ENCODE measurements around the gene RAB34. TPM values are rescaled to one million over a fixed set of nuclear protein-coding genes. Genes with fewer than 3 reads are reported as not detected.

The RAB34 gene
- total and polyA plus RNA-seq, 9 of the 15 experiments (the other 6 are each of a cell fraction or from before 2014, with no cell fraction given) = 0.07 to 3.8 (median 0.46) TPM; not detected in 1

DNA sequence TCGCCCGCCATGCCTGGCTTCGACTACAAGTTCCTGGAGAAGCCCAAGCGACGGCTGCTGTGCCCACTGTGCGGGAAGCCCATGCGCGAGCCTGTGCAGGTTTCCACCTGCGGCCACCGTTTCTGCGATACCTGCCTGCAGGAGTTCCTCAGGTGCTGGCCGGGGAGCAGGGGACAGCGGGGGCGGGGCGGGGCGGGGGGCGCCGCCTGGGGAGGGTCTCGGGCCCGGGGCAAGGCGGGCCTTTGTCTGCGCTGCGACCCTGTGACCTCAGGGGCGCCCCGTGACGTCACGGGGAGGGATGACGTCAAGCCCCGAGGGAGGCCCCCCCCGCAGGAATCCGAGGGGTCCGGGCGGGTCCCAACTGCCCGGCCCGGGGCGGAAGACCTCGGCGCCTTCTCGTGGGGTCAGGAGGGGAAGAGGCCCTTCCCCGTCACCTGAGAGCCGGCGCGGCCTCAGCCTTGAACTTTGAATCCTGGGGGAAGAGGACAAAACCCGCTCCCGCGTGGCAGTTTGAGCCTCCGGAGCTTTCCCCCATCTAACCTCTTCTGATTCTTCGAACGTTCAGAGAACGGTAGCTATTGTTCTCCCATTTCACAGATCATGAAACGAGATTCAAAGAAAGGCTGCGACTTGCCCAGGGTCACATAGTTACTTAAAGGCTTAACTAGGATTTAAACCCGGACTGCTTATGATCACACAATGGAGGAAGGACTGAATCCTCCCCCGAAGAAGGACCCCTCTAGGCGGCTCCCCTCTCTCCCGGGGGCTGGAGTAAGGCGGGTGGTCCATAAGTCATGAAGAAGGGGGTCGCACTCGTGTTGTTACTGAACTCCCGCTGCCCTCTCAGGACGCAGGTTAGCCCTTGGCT, 26.7 kb upstream of the RAB34 start (continued):
- TF ChIP-seq, protein P1, sequence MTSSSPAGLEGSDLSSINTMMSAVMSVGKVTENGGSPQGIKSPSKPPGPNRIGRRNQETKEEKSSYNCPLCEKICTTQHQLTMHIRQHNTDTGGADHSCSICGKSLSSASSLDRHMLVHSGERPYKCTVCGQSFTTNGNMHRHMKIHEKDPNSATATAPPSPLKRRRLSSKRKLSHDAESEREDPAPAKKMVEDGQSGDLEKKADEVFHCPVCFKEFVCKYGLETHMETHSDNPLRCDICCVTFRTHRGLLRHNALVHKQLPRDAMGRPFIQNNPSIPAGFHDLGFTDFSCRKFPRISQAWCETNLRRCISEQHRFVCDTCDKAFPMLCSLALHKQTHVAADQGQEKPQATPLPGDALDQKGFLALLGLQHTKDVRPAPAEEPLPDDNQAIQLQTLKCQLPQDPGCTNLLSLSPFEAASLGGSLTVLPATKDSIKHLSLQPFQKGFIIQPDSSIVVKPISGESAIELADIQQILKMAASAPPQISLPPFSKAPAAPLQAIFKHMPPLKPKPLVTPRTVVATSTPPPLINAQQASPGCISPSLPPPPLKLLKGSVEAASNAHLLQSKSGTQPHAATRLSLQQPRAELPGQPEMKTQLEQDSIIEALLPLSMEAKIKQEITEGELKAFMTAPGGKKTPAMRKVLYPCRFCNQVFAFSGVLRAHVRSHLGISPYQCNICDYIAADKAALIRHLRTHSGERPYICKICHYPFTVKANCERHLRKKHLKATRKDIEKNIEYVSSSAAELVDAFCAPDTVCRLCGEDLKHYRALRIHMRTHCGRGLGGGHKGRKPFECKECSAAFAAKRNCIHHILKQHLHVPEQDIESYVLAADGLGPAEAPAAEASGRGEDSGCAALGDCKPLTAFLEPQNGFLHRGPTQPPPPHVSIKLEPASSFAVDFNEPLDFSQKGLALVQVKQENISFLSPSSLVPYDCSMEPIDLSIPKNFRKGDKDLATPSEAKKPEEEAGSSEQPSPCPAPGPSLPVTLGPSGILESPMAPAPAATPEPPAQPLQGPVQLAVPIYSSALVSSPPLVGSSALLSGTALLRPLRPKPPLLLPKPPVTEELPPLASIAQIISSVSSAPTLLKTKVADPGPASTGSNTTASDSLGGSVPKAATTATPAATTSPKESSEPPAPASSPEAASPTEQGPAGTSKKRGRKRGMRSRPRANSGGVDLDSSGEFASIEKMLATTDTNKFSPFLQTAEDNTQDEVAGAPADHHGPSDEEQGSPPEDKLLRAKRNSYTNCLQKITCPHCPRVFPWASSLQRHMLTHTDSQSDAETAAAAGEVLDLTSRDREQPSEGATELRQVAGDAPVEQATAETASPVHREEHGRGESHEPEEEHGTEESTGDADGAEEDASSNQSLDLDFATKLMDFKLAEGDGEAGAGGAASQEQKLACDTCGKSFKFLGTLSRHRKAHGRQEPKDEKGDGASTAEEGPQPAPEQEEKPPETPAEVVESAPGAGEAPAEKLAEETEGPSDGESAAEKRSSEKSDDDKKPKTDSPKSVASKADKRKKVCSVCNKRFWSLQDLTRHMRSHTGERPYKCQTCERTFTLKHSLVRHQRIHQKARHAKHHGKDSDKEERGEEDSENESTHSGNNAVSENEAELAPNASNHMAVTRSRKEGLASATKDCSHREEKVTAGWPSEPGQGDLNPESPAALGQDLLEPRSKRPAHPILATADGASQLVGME (CRISPR knock-in tag; IDR thresholded peaks at IDR 0.05) = no peak
- TF ChIP-seq, protein P2, sequence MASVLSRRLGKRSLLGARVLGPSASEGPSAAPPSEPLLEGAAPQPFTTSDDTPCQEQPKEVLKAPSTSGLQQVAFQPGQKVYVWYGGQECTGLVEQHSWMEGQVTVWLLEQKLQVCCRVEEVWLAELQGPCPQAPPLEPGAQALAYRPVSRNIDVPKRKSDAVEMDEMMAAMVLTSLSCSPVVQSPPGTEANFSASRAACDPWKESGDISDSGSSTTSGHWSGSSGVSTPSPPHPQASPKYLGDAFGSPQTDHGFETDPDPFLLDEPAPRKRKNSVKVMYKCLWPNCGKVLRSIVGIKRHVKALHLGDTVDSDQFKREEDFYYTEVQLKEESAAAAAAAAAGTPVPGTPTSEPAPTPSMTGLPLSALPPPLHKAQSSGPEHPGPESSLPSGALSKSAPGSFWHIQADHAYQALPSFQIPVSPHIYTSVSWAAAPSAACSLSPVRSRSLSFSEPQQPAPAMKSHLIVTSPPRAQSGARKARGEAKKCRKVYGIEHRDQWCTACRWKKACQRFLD (CRISPR knock-in tag; IDR thresholded peaks at IDR 0.05) = no peak; the same call in 1 of the 2 replicates
- TF ChIP-seq E2F1 (CRISPR knock-in tag; IDR thresholded peaks at IDR 0.05) = no peak
- TF ChIP-seq, protein P3, sequence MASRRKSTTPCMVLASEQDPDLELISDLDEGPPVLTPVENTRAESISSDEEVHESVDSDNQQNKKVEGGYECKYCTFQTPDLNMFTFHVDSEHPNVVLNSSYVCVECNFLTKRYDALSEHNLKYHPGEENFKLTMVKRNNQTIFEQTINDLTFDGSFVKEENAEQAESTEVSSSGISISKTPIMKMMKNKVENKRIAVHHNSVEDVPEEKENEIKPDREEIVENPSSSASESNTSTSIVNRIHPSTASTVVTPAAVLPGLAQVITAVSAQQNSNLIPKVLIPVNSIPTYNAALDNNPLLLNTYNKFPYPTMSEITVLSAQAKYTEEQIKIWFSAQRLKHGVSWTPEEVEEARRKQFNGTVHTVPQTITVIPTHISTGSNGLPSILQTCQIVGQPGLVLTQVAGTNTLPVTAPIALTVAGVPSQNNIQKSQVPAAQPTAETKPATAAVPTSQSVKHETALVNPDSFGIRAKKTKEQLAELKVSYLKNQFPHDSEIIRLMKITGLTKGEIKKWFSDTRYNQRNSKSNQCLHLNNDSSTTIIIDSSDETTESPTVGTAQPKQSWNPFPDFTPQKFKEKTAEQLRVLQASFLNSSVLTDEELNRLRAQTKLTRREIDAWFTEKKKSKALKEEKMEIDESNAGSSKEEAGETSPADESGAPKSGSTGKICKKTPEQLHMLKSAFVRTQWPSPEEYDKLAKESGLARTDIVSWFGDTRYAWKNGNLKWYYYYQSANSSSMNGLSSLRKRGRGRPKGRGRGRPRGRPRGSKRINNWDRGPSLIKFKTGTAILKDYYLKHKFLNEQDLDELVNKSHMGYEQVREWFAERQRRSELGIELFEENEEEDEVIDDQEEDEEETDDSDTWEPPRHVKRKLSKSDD (conservative IDR thresholded peaks at IDR 0.05; ENCODE audit: low read length) = no peak
- TF ChIP-seq, protein P4, sequence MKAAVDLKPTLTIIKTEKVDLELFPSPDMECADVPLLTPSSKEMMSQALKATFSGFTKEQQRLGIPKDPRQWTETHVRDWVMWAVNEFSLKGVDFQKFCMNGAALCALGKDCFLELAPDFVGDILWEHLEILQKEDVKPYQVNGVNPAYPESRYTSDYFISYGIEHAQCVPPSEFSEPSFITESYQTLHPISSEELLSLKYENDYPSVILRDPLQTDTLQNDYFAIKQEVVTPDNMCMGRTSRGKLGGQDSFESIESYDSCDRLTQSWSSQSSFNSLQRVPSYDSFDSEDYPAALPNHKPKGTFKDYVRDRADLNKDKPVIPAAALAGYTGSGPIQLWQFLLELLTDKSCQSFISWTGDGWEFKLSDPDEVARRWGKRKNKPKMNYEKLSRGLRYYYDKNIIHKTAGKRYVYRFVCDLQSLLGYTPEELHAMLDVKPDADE (conservative IDR thresholded peaks at IDR 0.05; ENCODE audit: control insufficient read depth, low read depth, low read length) = 0 out of 2 replicates have a peak, but pooled peaks have one; percentile 8
- TF ChIP-seq EWSR1 (IDR thresholded peaks at IDR 0.05; ENCODE audit: borderline replicate concordance, low read depth, partially characterized antibody) = no peak
- TF ChIP-seq ZNF76 (CRISPR knock-in tag; IDR thresholded peaks at IDR 0.05; ENCODE audit: borderline replicate concordance) = no peak
- TF ChIP-seq KAT8 (IDR thresholded peaks at IDR 0.05; ENCODE audit: low read depth) = no peak
- TF ChIP-seq ZNF224 (CRISPR knock-in tag; IDR thresholded peaks at IDR 0.05) = 0 out of 2 replicates have a peak, but pooled peaks have one; percentile 85
- TF ChIP-seq KLF6 (CRISPR knock-in tag; IDR thresholded peaks at IDR 0.05; ENCODE audit: borderline replicate concordance) = no peak
- no peak for TF ChIP-seq ZNF695 (CRISPR knock-in tag; IDR thresholded peaks at IDR 0.05)
- TF ChIP-seq SNAPC5 (CRISPR knock-in tag; IDR thresholded peaks at IDR 0.05) = no peak
- TF ChIP-seq ZNF77 (CRISPR knock-in tag; IDR thresholded peaks at IDR 0.05) = no peak
